ENCODE data around the gene VWA8. TPM values are rescaled to one million over a fixed set of nuclear protein-coding genes. Genes with fewer than 3 reads are reported as not detected.
"Not testable (repeated sequence)": the region's sequence is repeated elsewhere in the genome, so short reads cannot be mapped to it uniquely, and the experiment has no call there.

Gene VWA8
- total RNA-seq, 4 donors from 2014 or later = 12.0 to 34.0 (median 16.6) TPM

DNA sequence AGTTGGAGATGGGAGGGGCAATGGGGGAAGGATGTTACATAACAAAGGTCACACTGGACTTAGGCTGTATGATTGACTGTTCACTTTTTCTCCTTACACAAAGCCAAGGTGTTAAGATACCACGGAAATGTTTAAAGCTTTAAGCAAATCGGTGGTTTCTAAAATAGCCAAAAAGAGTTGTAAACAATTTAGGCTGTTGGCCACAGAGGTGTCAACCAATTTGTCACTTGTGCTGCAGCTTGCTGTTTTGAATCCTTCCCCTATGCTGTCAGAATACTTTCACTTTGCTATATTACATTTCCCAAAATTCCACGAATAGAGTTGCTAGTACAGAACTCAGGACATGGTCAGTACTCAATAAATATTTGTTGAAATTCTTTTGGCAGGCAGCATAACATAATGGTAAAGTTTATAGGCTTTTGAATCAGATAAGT lies 149.3 kb downstream of the VWA8 start:
- DNase-seq (ENCODE audit: low spot score in 2 of 2) = no peak
- Histone ChIP-seq H3K36me3 (peaks cover 30% of the 10 kb centered on the region), H3K4me3 (no peak overlapping the region), H3K27ac (no peak overlapping the region), H3K27me3 (no peaks in the 10 kb centered on the region), H3K4me1 (no peaks in the 10 kb centered on the region), H3K9me3 (no peaks in the 10 kb centered on the region)
- 55% methylated on average over 3 of the region's 3 CpGs for WGBS
- TF ChIP-seq POLR2A (IDR thresholded peaks at IDR 0.05) (no peak), POLR2AphosphoS5 (IDR thresholded peaks at IDR 0.05) (no peak), EP300 (IDR thresholded peaks at IDR 0.05) (no peak)
- TF ChIP-seq, protein P1, sequence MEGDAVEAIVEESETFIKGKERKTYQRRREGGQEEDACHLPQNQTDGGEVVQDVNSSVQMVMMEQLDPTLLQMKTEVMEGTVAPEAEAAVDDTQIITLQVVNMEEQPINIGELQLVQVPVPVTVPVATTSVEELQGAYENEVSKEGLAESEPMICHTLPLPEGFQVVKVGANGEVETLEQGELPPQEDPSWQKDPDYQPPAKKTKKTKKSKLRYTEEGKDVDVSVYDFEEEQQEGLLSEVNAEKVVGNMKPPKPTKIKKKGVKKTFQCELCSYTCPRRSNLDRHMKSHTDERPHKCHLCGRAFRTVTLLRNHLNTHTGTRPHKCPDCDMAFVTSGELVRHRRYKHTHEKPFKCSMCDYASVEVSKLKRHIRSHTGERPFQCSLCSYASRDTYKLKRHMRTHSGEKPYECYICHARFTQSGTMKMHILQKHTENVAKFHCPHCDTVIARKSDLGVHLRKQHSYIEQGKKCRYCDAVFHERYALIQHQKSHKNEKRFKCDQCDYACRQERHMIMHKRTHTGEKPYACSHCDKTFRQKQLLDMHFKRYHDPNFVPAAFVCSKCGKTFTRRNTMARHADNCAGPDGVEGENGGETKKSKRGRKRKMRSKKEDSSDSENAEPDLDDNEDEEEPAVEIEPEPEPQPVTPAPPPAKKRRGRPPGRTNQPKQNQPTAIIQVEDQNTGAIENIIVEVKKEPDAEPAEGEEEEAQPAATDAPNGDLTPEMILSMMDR (IDR thresholded peaks at IDR 0.05) = no peak

DNA sequence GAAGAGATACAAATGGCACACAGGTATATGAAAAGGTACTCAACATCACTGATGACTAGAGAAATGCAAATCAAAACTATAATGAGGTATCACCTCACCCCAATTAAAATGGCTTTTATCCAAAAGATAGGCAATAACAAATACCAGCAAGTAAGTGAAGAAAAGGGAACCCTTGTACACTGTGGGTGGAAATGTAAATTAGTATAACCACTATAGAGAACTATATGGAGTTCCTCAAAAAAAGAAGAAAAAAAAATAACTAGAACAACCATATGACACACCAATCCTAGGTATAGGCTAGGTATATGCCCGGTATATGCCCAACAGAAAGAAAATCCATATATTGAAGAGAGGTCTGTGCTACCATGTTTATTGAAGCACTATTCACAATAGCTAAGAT lies 150.9 kb downstream of the VWA8 start:
- H3K4me1 ChIP-seq = no peaks in the 10 kb centered on the region
- H3K36me3 ChIP-seq = peaks cover 29% of the 10 kb centered on the region
- TF ChIP-seq EP300 (IDR thresholded peaks at IDR 0.05) (no peak), POLR2AphosphoS5 (IDR thresholded peaks at IDR 0.05) (no peak), POLR2A (IDR thresholded peaks at IDR 0.05) (no peak)
- TF ChIP-seq, protein P1 (IDR thresholded peaks at IDR 0.05) = no peak
- H3K9me3 ChIP-seq = no peaks in the 10 kb centered on the region
- 87% methylated on average over 1 of the region's 1 CpG for WGBS
- no peak for DNase-seq (ENCODE audit: low spot score in 2 of 2)
- no peaks in the 10 kb centered on the region for H3K27me3 ChIP-seq
- H3K27ac ChIP-seq = no peak overlapping the region
- H3K4me3 ChIP-seq = no peak overlapping the region

DNA sequence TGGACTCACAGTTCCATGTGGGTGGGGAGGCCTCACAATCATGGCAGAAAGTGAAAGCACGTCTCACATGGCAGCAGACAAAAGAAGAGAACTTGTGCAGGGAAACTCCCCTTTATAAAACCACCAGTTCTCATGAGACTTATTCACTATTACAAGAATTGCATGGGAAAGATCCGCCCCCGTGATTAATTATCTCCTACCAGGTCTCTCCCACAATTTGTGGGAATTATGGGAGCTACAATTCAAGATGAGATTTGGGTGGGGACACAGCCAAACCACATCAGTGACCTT lies 157.5 kb downstream of the VWA8 start:
- H3K4me1 ChIP-seq; DNase-seq (ENCODE audit: low spot score in 2 of 2); H3K4me3 ChIP-seq; H3K27ac ChIP-seq; H3K9me3 ChIP-seq; H3K27me3 ChIP-seq: not testable (repeated sequence)
- H3K36me3 ChIP-seq = peaks cover 32% of the 10 kb centered on the region
- WGBS = 88% methylated on average over 3 of the region's 3 CpGs

DNA sequence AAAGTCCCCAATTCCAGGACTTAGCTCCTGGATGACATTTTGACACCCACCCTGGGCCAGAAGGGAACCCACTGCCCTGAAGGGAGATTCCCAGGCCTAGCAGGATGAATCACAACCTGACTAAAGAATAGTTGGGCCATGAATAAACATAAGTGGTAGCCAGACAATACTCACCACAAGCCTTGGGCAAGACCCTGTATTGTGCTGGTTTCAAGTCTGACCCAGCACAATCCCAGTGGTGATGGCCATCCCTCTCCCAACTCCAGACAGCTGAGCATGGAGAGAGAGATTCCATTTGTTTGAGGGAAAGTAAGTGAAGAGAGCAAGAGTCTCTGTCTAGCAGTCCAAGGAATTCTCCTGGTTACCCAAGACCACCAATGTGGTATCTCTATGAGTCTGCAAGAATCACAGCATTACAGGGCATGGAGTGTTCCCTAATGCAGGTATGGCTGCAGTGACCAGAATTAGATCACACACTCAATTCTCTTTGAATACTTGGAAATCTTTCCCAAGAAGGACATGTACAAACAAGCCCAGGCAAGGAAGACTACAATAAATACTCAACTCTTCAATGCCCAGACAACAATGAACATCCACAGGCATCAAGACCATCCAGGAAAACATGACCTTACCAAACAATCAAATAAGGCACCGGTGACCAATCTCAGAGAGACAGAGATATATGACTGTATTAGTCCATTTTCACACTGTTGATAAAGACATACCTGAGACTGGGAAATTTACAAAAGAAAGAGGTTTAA lies 158.0 kb downstream of the VWA8 start:
- Histone ChIP-seq H3K36me3 (peaks cover 29% of the 10 kb centered on the region), H3K27me3 (no peaks in the 10 kb centered on the region), H3K4me1 (no peaks in the 10 kb centered on the region), H3K4me3 (no peak overlapping the region), H3K27ac (no peak overlapping the region), H3K9me3 (no peaks in the 10 kb centered on the region)
- WGBS = 91% methylated on average over 1 of the region's 1 CpG
- TF ChIP-seq EP300 (IDR thresholded peaks at IDR 0.05) (no peak), POLR2A (IDR thresholded peaks at IDR 0.05) (no peak), POLR2AphosphoS5 (IDR thresholded peaks at IDR 0.05) (no peak)
- TF ChIP-seq, protein P1 (IDR thresholded peaks at IDR 0.05) = no peak
- no peak for DNase-seq (ENCODE audit: low spot score in 2 of 2)

DNA sequence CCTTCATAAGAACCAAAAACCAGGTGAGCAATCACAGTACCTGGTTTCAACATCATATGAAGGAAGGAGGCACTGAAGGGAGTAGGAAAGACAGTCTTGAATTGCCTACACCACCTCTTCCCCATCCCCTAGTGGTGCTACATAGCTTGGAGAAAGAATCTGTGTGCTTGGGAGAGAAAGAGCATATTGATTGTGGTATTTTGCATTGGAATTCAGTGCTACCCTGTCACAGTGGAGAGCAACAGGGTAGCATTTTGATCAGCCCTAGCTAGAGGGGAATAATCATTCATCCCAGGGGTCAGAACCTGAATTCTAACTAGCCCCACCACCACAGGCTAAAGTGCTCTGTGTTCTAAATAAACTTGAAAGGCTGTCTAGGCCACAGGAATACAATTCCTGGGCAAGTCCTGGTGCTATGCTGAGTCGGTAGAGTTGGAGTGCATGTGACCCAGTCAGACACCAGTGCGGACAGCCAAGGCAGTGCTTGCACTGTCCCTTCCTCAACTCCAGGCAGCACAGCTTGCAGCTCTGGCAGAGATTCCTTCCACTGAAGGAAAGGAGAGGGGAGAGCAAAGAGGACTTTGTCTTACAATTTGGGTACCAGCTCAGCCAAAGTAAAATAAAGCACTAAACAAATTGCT lies 158.7 kb downstream of the VWA8 start:
- Histone ChIP-seq H3K36me3 (peaks cover 23% of the 10 kb centered on the region), H3K4me1 (no peaks in the 10 kb centered on the region), H3K4me3 (no peak overlapping the region), H3K9me3 (no peaks in the 10 kb centered on the region), H3K27ac (no peak overlapping the region), H3K27me3 (no peaks in the 10 kb centered on the region)
- 100% methylated on average over 2 of the region's 2 CpGs for WGBS
- DNase-seq (ENCODE audit: low spot score in 2 of 2) = no peak
- TF ChIP-seq POLR2AphosphoS5 (IDR thresholded peaks at IDR 0.05) (no peak), EP300 (IDR thresholded peaks at IDR 0.05) (no peak)

DNA sequence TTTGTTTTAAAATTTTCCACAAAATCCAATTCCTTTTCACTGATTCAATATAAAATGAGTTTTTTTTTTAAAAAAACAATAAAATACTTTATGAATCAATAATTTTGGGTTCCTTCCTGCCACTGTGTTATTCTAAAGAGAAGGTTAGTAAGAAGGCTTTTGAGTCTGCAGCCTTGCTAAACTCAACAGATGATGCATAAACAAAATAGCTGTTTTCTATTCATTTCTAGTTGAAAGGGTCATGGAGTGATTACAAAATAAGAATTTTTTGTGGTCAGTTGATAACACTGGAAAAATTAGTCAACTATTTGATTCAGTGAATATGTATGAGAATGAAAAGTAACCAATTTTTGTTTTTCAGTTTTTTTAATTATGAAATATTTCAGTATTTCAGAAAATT lies 169.9 kb downstream of the VWA8 start:
- H3K27me3 ChIP-seq = no peaks in the 10 kb centered on the region
- DNase-seq (ENCODE audit: low spot score in 2 of 2) = no peak
- TF ChIP-seq, protein P1 (IDR thresholded peaks at IDR 0.05) = no peak
- no peak for TF ChIP-seq POLR2A (IDR thresholded peaks at IDR 0.05)
- no peak for TF ChIP-seq POLR2AphosphoS5 (IDR thresholded peaks at IDR 0.05)
- TF ChIP-seq EP300 (IDR thresholded peaks at IDR 0.05) = no peak
- H3K4me3 ChIP-seq = no peak overlapping the region
- no peaks in the 10 kb centered on the region for H3K9me3 ChIP-seq
- no peaks in the 10 kb centered on the region for H3K36me3 ChIP-seq
- H3K4me1 ChIP-seq = peaks cover 4% of the 10 kb centered on the region
- no peak overlapping the region for H3K27ac ChIP-seq
